GM23338 (cell line): Measurements from ENCODE around the gene PRKD3. TPM values are rescaled to one million over a fixed set of nuclear protein-coding genes. Genes with fewer than 3 reads are reported as not detected.
"Not testable (repeated sequence)": the region's sequence is repeated elsewhere in the genome, so short reads cannot be mapped to it uniquely, and the experiment has no call there.

Source experiments
- ATAC-seq: fragments of 200-7000 bp; cut with Tn5 transposase; 3 replicates; pipeline ENCODE4 v1.9.1; 2020
- DNase-seq: peaks from one replicate; pipeline ENCODE4 v3.0.0-alpha.2; 2015; ENCODE audit warnings: low spot score
- H2AFZ ChIP-seq: fragments of 200-600 bp; sonication (generic); 2 replicates; pipeline ENCODE4 v1.8.0; 2016; ENCODE audit warnings: antibody characterized with exemption, mild to moderate bottlenecking, moderate library complexity
- H3F3A ChIP-seq: fragments of 200-600 bp; sonication (generic); replicated peaks from 2 replicates; pipeline ENCODE4 v1.8.0; 2017; ENCODE audit warnings: antibody characterized with exemption, mixed run types, low read depth
- H3K27ac ChIP-seq: fragments of 200-600 bp; sonication (generic); 2 replicates; pipeline ENCODE4 v1.6.1; 2016; ENCODE audit warnings: low read depth
- H3K27me3 ChIP-seq: fragments of 200-600 bp; sonication (generic); 2 replicates; pipeline ENCODE4 v1.8.0; 2016; ENCODE audit warnings: mild to moderate bottlenecking, mixed run types, moderate library complexity; ENCODE audit not compliant: insufficient read depth
- H3K36me3 ChIP-seq: fragments of 200-600 bp; sonication (generic); 2 replicates; pipeline ENCODE4 v1.8.0; 2016; ENCODE audit warnings: mild to moderate bottlenecking; ENCODE audit not compliant: insufficient read depth
- H3K4me1 ChIP-seq: fragments of 200-600 bp; sonication (generic); 2 replicates; pipeline ENCODE4 v1.8.0; 2016; ENCODE audit warnings: mild to moderate bottlenecking, moderate library complexity; ENCODE audit not compliant: insufficient read depth
- H3K4me2 ChIP-seq: fragments of 200-600 bp; sonication (generic); 2 replicates; pipeline ENCODE4 v1.7.1; 2017; ENCODE audit warnings: mixed run types
- H3K4me3 ChIP-seq: fragments of 200-600 bp; sonication (generic); 2 replicates; pipeline ENCODE4 v1.6.1; 2016; ENCODE audit warnings: mixed run types
- H3K79me2 ChIP-seq: fragments of 200-600 bp; sonication (generic); replicated peaks from 2 replicates; pipeline ENCODE4 v1.8.0; 2017; ENCODE audit warnings: mild to moderate bottlenecking; ENCODE audit not compliant: insufficient read depth
- H3K9me2 ChIP-seq: fragments of 200-600 bp; sonication (generic); 2 replicates; pipeline ENCODE4 v1.8.0; 2017; ENCODE audit not compliant: insufficient read depth
- H4K20me1 ChIP-seq: fragments of 200-600 bp; sonication (generic); replicated peaks from 2 replicates; pipeline ENCODE4 v1.8.0; 2017; ENCODE audit warnings: mild to moderate bottlenecking; ENCODE audit not compliant: insufficient read depth
- H3K27ac Mint-ChIP-seq: 2 replicates; pipeline ENCODE4 v1.8.0; 2020; ENCODE audit warnings: inconsistent platforms, mild to moderate bottlenecking, moderate library complexity, mixed read lengths
- H3K27me3 Mint-ChIP-seq: 3 replicates; pipeline ENCODE4 v1.8.0; 2022; ENCODE audit warnings: low read depth, mild to moderate bottlenecking, moderate library complexity, mixed read lengths, inconsistent platforms; ENCODE audit not compliant: insufficient read depth, poor library complexity
- H3K36me3 Mint-ChIP-seq: 3 replicates; pipeline ENCODE4 v1.8.0; 2021; ENCODE audit warnings: low read depth, mild to moderate bottlenecking, inconsistent platforms, moderate library complexity, mixed read lengths
- H3K4me1 Mint-ChIP-seq: 3 replicates; pipeline ENCODE4 v1.8.0; 2020; ENCODE audit warnings: mild to moderate bottlenecking, inconsistent platforms, mixed read lengths
- H3K4me3 Mint-ChIP-seq: 3 replicates; pipeline ENCODE4 v1.8.0; 2021; ENCODE audit warnings: moderate library complexity, mild to moderate bottlenecking, inconsistent platforms, mixed read lengths
- H3K9me3 Mint-ChIP-seq: 3 replicates; pipeline ENCODE4 v1.8.0; 2020; ENCODE audit warnings: moderate library complexity, mild to moderate bottlenecking, inconsistent platforms, mixed read lengths
- CREB1 ChIP-seq: fragments of 250-450 bp; sonication (Bioruptor Pico); IDR thresholded peaks from 2 replicates; pipeline ENCODE4 v1.5.0; 2020; ENCODE audit warnings: low read depth, mild to moderate bottlenecking, moderate library complexity
- EZH2 ChIP-seq: fragments of 200-600 bp; sonication (generic); IDR thresholded peaks from one replicate; pipeline ENCODE4 v1.8.0; 2017; ENCODE audit warnings: antibody characterized with exemption, mild to moderate bottlenecking, low read depth; ENCODE audit not compliant: unreplicated experiment
- EZH2phosphoT487 ChIP-seq: fragments of 200-600 bp; sonication (generic); IDR thresholded peaks from one replicate; pipeline ENCODE4 v1.8.1; 2018; ENCODE audit warnings: antibody characterized with exemption; ENCODE audit not compliant: unreplicated experiment
- JUNB ChIP-seq: IDR thresholded peaks from one replicate; pipeline ENCODE4 v1.6.1; 2016; ENCODE audit warnings: antibody characterized with exemption; ENCODE audit not compliant: unreplicated experiment
- NANOG ChIP-seq: IDR thresholded peaks from 2 replicates; pipeline ENCODE4 v1.6.1; 2016; ENCODE audit warnings: antibody characterized with exemption, borderline replicate concordance
- POLR2AphosphoS5 ChIP-seq: IDR thresholded peaks from 2 replicates; pipeline ENCODE4 v1.6.1; 2016; ENCODE audit warnings: antibody characterized with exemption, low read depth
- STAT1 ChIP-seq: IDR thresholded peaks from one replicate; pipeline ENCODE4 v1.6.1; 2016; ENCODE audit warnings: antibody characterized with exemption; ENCODE audit not compliant: unreplicated experiment
- ZNF114 ChIP-seq: fragments of 250-450 bp; sonication (Bioruptor Pico); IDR thresholded peaks from 2 replicates; pipeline ENCODE4 v1.5.0; 2020; ENCODE audit warnings: mild to moderate bottlenecking, moderate library complexity
- ZNF331 ChIP-seq: fragments of 250-450 bp; sonication (Bioruptor Pico); IDR thresholded peaks from 2 replicates; pipeline ENCODE4 v1.5.0; 2020; ENCODE audit warnings: low read depth, mild to moderate bottlenecking, moderate library complexity
- ZNF462 ChIP-seq: fragments of 250-450 bp; sonication (Bioruptor Pico); IDR thresholded peaks from 2 replicates; pipeline ENCODE4 v1.5.0; 2020; ENCODE audit warnings: mild to moderate bottlenecking, moderate library complexity
- polyA plus RNA-seq: library from polyadenylated mRNA; unstranded; fragments of >200 nt; fragmentation: Nextera tagmentation; extraction: Ambion mirVana; gene quantifications from 2 replicates; pipeline ENCODE4 v1.2.1, GENCODE V29; 2016
- total RNA-seq: library from RNA; depleted of rRNA; stranded (reverse); fragments of >200 nt; shearing (Covaris generic); gene quantifications from 2 replicates; pipeline ENCODE4 v1.2.3, GENCODE V29; 2014
- TF ChIP-seq, protein P1 (sequence below): IDR thresholded peaks from one replicate; pipeline ENCODE4 v1.6.1; 2018; ENCODE audit warnings: antibody characterized with exemption; ENCODE audit not compliant: unreplicated experiment
- TF ChIP-seq, protein P2 (sequence below): IDR thresholded peaks from 2 replicates; pipeline ENCODE4 v1.6.1; 2016; ENCODE audit warnings: antibody characterized with exemption

The PRKD3 gene
- total and polyA plus RNA-seq, 2 experiments from 2014 or later: 59.7 to 77.0 TPM

DNA sequence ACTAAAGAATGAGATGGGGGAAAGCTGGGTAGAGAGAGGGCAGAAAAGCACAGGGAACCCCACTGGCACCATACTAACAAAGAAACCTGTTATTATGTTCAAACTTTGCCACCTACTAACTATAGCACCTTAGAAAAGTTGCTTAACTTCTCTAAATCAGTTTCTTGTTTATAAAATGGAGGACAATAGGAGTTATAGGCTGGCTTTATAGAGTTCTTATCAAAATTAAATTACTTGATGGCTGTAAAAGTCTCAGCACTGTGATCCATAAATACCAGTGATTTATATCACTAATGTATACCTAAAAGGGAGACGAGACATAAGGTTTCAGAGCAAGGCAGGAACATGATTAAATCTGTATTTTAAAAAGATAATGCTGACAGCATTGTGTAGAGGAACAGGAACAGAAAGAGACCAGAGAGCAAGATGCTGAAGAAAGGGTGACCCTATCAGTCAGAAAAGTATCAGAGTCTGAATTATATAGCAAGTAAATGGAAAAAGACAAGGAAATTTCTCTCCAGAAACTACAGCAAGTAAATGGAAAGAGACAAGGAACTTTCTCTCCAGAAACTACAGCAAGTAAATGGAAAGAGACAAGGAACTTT is 29.1 kb downstream of the PRKD3 start (continued):
- no peak for TF ChIP-seq ZNF462 (CRISPR knock-in tag)
- TF ChIP-seq, protein P1, sequence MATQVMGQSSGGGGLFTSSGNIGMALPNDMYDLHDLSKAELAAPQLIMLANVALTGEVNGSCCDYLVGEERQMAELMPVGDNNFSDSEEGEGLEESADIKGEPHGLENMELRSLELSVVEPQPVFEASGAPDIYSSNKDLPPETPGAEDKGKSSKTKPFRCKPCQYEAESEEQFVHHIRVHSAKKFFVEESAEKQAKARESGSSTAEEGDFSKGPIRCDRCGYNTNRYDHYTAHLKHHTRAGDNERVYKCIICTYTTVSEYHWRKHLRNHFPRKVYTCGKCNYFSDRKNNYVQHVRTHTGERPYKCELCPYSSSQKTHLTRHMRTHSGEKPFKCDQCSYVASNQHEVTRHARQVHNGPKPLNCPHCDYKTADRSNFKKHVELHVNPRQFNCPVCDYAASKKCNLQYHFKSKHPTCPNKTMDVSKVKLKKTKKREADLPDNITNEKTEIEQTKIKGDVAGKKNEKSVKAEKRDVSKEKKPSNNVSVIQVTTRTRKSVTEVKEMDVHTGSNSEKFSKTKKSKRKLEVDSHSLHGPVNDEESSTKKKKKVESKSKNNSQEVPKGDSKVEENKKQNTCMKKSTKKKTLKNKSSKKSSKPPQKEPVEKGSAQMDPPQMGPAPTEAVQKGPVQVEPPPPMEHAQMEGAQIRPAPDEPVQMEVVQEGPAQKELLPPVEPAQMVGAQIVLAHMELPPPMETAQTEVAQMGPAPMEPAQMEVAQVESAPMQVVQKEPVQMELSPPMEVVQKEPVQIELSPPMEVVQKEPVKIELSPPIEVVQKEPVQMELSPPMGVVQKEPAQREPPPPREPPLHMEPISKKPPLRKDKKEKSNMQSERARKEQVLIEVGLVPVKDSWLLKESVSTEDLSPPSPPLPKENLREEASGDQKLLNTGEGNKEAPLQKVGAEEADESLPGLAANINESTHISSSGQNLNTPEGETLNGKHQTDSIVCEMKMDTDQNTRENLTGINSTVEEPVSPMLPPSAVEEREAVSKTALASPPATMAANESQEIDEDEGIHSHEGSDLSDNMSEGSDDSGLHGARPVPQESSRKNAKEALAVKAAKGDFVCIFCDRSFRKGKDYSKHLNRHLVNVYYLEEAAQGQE: no peak
- no peak for TF ChIP-seq EZH2phosphoT487
- no peak for TF ChIP-seq ZNF331 (CRISPR knock-in tag)
- TF ChIP-seq EZH2: no peak
- no peak for TF ChIP-seq NANOG
- no peak for TF ChIP-seq ZNF114 (CRISPR knock-in tag)
- no peak for TF ChIP-seq STAT1
- TF ChIP-seq POLR2AphosphoS5: no peak
- no peak for TF ChIP-seq CREB1 (CRISPR knock-in tag)
- TF ChIP-seq, protein P2, sequence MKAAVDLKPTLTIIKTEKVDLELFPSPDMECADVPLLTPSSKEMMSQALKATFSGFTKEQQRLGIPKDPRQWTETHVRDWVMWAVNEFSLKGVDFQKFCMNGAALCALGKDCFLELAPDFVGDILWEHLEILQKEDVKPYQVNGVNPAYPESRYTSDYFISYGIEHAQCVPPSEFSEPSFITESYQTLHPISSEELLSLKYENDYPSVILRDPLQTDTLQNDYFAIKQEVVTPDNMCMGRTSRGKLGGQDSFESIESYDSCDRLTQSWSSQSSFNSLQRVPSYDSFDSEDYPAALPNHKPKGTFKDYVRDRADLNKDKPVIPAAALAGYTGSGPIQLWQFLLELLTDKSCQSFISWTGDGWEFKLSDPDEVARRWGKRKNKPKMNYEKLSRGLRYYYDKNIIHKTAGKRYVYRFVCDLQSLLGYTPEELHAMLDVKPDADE: no peak
- TF ChIP-seq JUNB: no peak

DNA sequence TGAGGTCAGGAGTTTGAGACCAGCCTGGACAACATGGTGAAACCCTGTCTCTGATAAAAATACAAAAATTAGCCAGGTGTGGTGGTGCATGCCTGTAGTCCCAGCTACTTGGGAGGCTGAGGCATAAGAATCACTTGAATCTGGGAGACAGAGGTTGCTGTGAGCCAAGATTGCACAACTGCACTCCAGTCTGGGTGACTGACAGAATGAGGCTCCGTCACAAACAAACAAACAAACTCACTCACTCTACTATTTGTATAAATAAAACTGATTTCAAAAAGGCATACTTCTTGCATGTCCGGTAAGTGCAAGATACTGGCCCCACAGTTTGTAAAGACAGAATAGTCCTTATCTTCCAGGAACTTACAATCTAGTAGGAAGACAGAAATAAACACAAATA is 29.8 kb downstream of the PRKD3 start:
- not testable (repeated sequence) for H3K4me3 ChIP-seq, H3K27ac Mint-ChIP-seq

More for the DNA sequence above, 29.8 kb downstream of the PRKD3 start:
- not testable (repeated sequence) for H3K27ac ChIP-seq, H2AFZ ChIP-seq, H3K4me2 ChIP-seq, H3K9me3 Mint-ChIP-seq, H3K27me3 Mint-ChIP-seq, H3F3A ChIP-seq, H3K36me3 ChIP-seq, H3K4me3 Mint-ChIP-seq, H3K4me1 ChIP-seq, H3K4me1 Mint-ChIP-seq, H3K9me2 ChIP-seq, H3K27me3 ChIP-seq, DNase-seq, H4K20me1 ChIP-seq, ATAC-seq
- peaks cover 28% of the 10 kb centered on the region for H3K36me3 Mint-ChIP-seq
- peaks cover 67% of the 10 kb centered on the region for H3K79me2 ChIP-seq
